ENCODE results near the gene PRR33. TPM values are rescaled to one million over a fixed set of nuclear protein-coding genes. Genes with fewer than 3 reads are reported as not detected.

Gene PRR33
- total and polyA plus RNA-seq, 2 donors (not counting 3 experiments of a cell fraction or from before 2014, with no cell fraction given), result not detected

GRCh38 chr11:1923201-1923956 is 31.7 kb upstream of the PRR33 start:
- Histone ChIP-seq H3K9ac (replicated peaks; ENCODE audit: extremely low read depth, insufficient read depth, low read length) (no peak overlapping the region), H3K4me2 (ENCODE audit: insufficient read depth, low read length) (no peak overlapping the region), H2AFZ (ENCODE audit: low read depth, low read length) (no peak overlapping the region), H3K4me3 (replicated peaks in 1 of 3; ENCODE audit: insufficient read depth in 1 of 3, low read depth in 1 of 3, low read length in 3 of 3) (no peak overlapping the region), H3K9me1 (replicated peaks; ENCODE audit: control insufficient read depth, extremely low read depth, insufficient read depth, low read length) (no peaks in the 10 kb centered on the region), H3K36me3 (ENCODE audit: control insufficient read depth in 2 of 2, extremely low read depth in 1 of 2, insufficient read depth in 2 of 2, low read length in 2 of 2) (no peaks in the 10 kb centered on the region), H3K4me1 (ENCODE audit: control insufficient read depth, extremely low read depth, insufficient read depth, low read length) (no peaks in the 10 kb centered on the region), H3K9me3 (replicated peaks; ENCODE audit: control insufficient read depth, insufficient read depth, low read length) (no peaks in the 10 kb centered on the region), H4K20me1 (replicated peaks; ENCODE audit: control insufficient read depth, extremely low read depth, insufficient read depth, low read length) (no peaks in the 10 kb centered on the region), H3K27me3 (ENCODE audit: control insufficient read depth in 2 of 2, insufficient read depth in 2 of 2, low read length in 2 of 2) (no peaks in the 10 kb centered on the region), H3K79me2 (ENCODE audit: control insufficient read depth, insufficient read depth, low read length) (no peaks in the 10 kb centered on the region), H3K27ac (ENCODE audit: insufficient read depth, low read depth, low read length) (no peak overlapping the region)
- FAIRE-seq, result no peak
- ChIA-PET POLR2A (no interaction called here), CTCF (interaction anchor here (2.3 kb wide), 1 partner anchor 41 kb away, joined by 20 read pairs; no protein-coding TSS in a partner anchor)
- no peak for DNase-seq (ENCODE audit: low read depth, low spot score)
- no TSS peak for BruUV-seq (replicated peaks)
- dilution Hi-C loops (cut with MboI; ENCODE audit: extremely low pct_ligation_motif_present, low sequenced_read_pairs), result no loop called here
- intact Hi-C loops (cut with micrococcal nuclease), result no loop called here
- TF ChIP-seq CTCF (IDR thresholded peaks at IDR 0.05; ENCODE audit: extremely low read depth in 1 of 2, insufficient read depth in 1 of 2, low read depth in 1 of 2, low read length in 2 of 2) (no peak), FOS (IDR thresholded peaks at IDR 0.05; ENCODE audit: borderline replicate concordance, insufficient read depth, low read length) (no peak), JUN (IDR thresholded peaks at IDR 0.05; ENCODE audit: borderline replicate concordance, insufficient read depth, insufficient read length, low read depth) (no peak), GATA2 (IDR thresholded peaks at IDR 0.05; ENCODE audit: insufficient read depth, insufficient read length, low read depth, low read length) (no peak), MYC (IDR thresholded peaks at IDR 0.05; ENCODE audit: low read depth, low read length) (no peak), POLR2A (IDR thresholded peaks at IDR 0.05; ENCODE audit: low read depth, low read length) (no peak), POLR2AphosphoS5 (IDR thresholded peaks at IDR 0.05; ENCODE audit: insufficient read depth, low read depth, low read length) (no peak), MAX (IDR thresholded peaks at IDR 0.05; ENCODE audit: insufficient read depth, insufficient read length) (no peak), EZH2 (IDR thresholded peaks at IDR 0.05; ENCODE audit: borderline replicate concordance, low read depth, low read length, severe bottlenecking) (no peak)
